ENCODE data around the gene CEP41.

DNA sequence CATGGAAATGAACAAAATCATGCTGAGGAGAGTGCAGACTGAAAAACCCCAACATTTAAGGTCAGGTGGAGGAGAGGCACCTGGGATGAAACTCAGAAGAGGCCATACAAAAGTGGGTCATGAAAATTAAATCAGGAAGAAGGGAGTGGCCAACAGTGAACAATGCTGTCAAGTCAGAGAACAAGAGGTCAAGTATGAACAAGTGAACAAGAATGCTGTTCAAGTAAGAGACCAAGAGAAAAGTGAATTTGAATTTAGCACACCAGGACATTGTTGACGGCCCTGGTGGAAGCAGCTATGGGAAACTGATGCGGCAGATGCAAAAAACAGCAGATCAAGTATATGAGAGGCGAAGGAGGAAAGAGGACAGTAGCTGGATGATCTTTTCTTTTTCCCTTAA lies 7.9 kb downstream of the CEP41 start:
- no peak for TF ChIP-seq TOX (CRISPR knock-in tag; IDR thresholded peaks at IDR 0.05; ENCODE audit: borderline replicate concordance)
- TF ChIP-seq, protein P1, sequence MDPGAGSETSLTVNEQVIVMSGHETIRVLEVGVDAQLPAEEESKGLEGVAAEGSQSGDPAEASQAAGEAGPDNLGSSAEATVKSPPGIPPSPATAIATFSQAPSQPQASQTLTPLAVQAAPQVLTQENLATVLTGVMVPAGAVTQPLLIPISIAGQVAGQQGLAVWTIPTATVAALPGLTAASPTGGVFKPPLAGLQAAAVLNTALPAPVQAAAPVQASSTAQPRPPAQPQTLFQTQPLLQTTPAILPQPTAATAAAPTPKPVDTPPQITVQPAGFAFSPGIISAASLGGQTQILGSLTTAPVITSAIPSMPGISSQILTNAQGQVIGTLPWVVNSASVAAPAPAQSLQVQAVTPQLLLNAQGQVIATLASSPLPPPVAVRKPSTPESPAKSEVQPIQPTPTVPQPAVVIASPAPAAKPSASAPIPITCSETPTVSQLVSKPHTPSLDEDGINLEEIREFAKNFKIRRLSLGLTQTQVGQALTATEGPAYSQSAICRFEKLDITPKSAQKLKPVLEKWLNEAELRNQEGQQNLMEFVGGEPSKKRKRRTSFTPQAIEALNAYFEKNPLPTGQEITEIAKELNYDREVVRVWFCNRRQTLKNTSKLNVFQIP (CRISPR knock-in tag; IDR thresholded peaks at IDR 0.05; ENCODE audit: borderline replicate concordance, low read depth), result no peak
- TF ChIP-seq ARNTL (CRISPR knock-in tag; IDR thresholded peaks at IDR 0.05; ENCODE audit: borderline replicate concordance, low read depth), result no peak
- no peak for TF ChIP-seq RARB (CRISPR knock-in tag; IDR thresholded peaks at IDR 0.05)
- no peak for TF ChIP-seq ZFP30 (CRISPR knock-in tag; IDR thresholded peaks at IDR 0.05)
- TF ChIP-seq OSR1 (CRISPR knock-in tag; IDR thresholded peaks at IDR 0.05), result no peak
- TF ChIP-seq, protein P2, sequence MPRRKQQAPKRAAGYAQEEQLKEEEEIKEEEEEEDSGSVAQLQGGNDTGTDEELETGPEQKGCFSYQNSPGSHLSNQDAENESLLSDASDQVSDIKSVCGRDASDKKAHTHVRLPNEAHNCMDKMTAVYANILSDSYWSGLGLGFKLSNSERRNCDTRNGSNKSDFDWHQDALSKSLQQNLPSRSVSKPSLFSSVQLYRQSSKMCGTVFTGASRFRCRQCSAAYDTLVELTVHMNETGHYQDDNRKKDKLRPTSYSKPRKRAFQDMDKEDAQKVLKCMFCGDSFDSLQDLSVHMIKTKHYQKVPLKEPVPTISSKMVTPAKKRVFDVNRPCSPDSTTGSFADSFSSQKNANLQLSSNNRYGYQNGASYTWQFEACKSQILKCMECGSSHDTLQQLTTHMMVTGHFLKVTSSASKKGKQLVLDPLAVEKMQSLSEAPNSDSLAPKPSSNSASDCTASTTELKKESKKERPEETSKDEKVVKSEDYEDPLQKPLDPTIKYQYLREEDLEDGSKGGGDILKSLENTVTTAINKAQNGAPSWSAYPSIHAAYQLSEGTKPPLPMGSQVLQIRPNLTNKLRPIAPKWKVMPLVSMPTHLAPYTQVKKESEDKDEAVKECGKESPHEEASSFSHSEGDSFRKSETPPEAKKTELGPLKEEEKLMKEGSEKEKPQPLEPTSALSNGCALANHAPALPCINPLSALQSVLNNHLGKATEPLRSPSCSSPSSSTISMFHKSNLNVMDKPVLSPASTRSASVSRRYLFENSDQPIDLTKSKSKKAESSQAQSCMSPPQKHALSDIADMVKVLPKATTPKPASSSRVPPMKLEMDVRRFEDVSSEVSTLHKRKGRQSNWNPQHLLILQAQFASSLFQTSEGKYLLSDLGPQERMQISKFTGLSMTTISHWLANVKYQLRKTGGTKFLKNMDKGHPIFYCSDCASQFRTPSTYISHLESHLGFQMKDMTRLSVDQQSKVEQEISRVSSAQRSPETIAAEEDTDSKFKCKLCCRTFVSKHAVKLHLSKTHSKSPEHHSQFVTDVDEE (CRISPR knock-in tag; IDR thresholded peaks at IDR 0.05), result no peak

Data from SK-N-SH treated with all-trans-retinoic acid at 6 μM for 48 hours (cell line).